LNCaP clone FGC (cell line): Measurements from ENCODE around the gene PGS1.

Source experiments
- DNase-seq: peaks from one replicate; pipeline ENCODE4 v3.0.0-alpha.2; 2011; ENCODE audit warnings: low read depth
- H3K4me3 ChIP-seq: 2 replicates; pipeline ENCODE4 v1.5.1; 2011; ENCODE audit warnings: mild to moderate bottlenecking, low read depth, low read length, control low read depth
- TF ChIP-seq, protein P1 (sequence below): IDR thresholded peaks from 2 replicates; pipeline ENCODE4 v1.5.1; 2012; ENCODE audit warnings: mild to moderate bottlenecking; ENCODE audit not compliant: control insufficient read depth, insufficient read depth; ENCODE audit errors: extremely low read depth

Gene PGS1

DNA sequence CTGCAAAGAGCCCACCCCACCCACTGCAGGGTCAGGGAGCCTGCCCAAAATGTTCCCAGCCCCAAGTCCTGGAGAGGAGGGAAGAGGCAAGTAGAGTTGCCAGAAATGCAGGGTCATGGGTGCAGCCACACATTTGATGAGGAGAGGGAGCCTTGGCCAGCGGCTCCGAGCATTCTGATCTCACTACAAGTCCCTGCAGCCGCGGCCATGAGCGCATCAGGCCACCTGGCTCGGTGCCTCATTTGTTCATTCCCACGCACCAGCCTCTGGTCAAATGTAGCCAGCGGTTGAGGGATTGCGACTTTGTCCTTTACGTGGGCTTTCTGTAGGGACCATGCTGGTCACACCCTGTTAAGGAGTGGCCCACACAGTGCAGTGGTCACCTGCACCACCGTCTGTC, 48.7 kb downstream of the PGS1 start:
- no peak overlapping the region for H3K4me3 ChIP-seq
- TF ChIP-seq, protein P1, sequence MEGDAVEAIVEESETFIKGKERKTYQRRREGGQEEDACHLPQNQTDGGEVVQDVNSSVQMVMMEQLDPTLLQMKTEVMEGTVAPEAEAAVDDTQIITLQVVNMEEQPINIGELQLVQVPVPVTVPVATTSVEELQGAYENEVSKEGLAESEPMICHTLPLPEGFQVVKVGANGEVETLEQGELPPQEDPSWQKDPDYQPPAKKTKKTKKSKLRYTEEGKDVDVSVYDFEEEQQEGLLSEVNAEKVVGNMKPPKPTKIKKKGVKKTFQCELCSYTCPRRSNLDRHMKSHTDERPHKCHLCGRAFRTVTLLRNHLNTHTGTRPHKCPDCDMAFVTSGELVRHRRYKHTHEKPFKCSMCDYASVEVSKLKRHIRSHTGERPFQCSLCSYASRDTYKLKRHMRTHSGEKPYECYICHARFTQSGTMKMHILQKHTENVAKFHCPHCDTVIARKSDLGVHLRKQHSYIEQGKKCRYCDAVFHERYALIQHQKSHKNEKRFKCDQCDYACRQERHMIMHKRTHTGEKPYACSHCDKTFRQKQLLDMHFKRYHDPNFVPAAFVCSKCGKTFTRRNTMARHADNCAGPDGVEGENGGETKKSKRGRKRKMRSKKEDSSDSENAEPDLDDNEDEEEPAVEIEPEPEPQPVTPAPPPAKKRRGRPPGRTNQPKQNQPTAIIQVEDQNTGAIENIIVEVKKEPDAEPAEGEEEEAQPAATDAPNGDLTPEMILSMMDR: no peak
- DNase-seq: no peak

DNA sequence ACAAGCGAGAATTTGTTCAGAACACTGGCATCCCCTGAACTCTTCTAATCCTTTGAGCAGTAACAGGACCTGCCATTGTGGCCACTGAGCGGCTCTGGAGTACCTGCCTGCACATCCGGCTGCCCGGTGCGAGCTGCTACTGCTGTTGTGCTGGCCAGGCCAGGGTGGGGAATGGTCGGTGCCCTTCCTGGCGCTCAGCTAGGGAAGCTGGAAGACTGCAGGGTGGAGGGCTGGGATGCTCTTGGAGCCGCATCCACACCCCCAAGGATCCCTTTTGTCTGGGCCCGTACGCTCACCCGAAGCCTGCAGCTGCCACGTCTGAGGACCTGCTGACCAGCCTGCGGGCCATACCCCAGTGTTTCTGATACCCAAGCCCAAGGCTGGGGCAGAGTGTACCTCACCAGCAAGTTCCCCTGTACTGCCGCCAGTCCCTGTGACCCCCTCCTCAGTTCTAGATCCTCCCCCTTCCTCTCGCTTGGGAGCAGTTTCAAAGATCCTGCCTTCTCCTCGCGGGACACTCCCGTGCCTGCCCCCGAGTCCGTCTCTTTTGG, 49.7 kb downstream of the PGS1 start:
- no peak for DNase-seq
- no peak overlapping the region for H3K4me3 ChIP-seq
- TF ChIP-seq, protein P1: no peak

DNA sequence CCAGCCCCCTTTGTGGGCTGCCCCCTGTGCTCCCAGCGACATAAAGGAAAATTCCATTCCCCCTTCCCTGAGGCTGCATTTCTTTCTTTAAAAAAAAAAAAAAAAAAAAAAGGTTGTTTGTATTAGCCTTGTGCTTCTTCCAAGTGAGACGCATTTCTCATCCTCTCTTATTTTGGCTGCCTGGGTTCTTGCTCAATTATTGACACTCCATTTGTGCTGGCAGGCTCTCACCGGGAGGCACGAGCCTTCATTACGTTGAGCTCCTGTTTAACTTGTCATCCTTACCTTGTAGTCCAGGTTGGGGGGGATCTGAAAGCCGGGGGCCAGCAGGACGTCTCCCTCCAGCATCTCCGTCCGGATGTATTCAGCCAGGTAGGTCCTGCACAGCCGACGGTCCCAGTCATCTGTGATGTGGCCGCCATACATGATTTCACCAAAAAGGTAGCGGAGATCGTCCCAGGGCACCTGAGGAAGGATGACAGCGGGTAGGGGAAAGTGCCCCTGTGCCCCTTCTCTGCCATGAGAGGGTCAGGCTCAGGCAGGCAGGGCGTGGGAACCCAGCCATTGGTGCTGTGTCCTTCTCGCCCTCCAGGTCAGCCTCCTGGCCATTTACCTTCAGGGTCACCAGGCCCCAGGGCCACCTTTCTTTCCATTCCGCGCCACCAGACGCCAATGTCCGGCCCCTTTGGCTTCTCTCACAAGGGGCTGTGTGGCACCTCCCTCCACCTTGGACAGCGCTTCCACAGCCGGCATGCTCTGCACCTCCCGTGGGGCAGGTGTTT, 50.6 kb downstream of the PGS1 start:
- TF ChIP-seq, protein P1: no peak
- H3K4me3 ChIP-seq: no peak overlapping the region
- peak; percentile 15 for DNase-seq

DNA sequence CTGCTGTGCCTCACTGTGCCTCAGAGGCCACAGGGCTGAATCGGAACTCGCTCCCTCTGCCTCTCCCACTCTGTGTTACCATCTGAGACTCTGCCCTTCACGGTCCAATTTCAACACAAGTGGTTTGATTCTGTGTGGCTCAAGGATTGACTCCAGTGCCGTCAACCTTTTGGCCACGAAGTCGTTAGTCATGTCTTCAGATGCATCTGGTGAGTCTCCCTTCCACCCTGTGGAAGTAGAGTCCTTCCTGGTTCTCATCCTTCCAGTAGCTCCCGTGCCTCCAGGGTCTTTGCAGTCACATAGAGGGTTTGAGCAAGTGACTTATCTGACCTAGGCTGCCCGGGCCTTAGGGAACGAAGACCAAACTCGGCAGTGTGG, 51.2 kb downstream of the PGS1 start:
- no peak for DNase-seq
- H3K4me3 ChIP-seq: no peak overlapping the region
- TF ChIP-seq, protein P1: no peak

GRCh38 chr17:78430892-78431691, 52.6 kb downstream of the PGS1 start:
- H3K4me3 ChIP-seq: no peak overlapping the region
- TF ChIP-seq, protein P1: no peak
- no peak for DNase-seq

DNA sequence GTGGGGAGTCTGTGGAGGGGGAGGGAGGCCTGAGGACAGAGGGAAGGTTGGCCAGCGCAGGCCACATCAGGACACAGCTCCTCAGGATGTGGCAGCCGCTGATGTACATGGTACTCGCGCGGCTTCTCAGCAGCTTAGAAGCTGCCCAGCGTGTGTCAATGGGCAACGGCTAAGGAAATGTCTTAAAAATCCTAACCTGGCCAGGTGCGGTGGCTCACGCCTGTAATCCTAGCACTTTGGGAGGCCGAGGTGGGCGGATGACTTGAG, 53.2 kb downstream of the PGS1 start:
- H3K4me3 ChIP-seq: no peak overlapping the region
- no peak for DNase-seq
- TF ChIP-seq, protein P1: no peak
